ENCODE results near the gene ENOX2. TPM values are rescaled to one million over a fixed set of nuclear protein-coding genes. Genes with fewer than 3 reads are reported as not detected.

The ENOX2 gene
- total and polyA plus RNA-seq, 3 experiments from 2014 or later = 10.8 to 19.2 (median 14.7) TPM

DNA sequence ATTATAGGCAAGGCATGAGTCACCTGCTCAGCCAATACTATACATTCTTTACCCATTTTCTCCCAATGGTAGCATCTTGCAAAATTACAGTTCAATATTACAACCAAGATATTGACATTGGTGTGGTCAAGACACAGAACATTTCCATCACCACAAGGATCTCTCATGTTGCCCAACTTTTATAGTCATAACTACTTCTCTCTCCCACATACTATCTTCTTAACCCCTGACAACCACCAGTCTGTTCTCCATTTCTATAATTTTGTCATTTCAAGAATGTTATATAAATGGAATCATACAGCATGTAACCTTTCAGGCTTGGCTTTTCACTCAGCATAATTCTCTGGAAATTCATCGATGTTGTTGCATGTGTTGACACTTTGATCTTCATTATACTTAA, 144.9 kb downstream of the ENOX2 start:
- H3K27me3 Mint-ChIP-seq = peaks cover 0 to 5% of the 10 kb centered on the region in 2 donors

DNA sequence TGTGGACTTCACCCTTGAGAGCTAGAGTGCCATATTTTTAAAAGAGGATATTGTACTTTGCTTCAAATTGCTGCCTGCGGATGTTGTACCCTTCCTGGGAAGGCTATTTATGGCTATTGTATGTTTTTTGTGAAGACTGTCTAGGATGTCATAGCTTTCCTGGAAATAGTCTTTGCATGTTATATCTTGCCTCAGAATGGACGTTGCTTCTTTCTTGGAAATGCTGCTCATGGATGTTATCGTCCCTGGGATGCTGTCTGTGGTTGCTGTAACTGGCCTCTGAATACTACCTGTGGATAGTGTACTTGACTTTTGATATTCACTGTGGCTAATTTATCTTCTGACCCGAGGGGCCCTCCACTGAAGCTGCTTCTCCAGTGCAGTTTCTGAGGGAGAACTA, 146.8 kb downstream of the ENOX2 start:
- Histone ChIP-seq H3K9me3 (ENCODE audit: low read length) (no peaks in the 10 kb centered on the region), H3K4me1 (ENCODE audit: insufficient read depth, low read length) (no peaks in the 10 kb centered on the region), H3K4me3 (ENCODE audit: low read length) (no peak overlapping the region), H3K36me3 (ENCODE audit: insufficient read depth, low read length) (no peaks in the 10 kb centered on the region), H3K27me3 (ENCODE audit: insufficient read depth, low read length, poor library complexity, severe bottlenecking) (no peaks in the 10 kb centered on the region), H3K27ac (ENCODE audit: low read depth, low read length) (peak overlapping the region; percentile 43)
- no peak for DNase-seq
- ChIA-PET POLR2A (no interaction called here), CTCF (no interaction called here)
- Mint-ChIP-seq H3K4me3 (no peak overlapping the region), H3K4me1 (no peaks in the 10 kb centered on the region), H3K27ac (no peak overlapping the region), H3K9me3 (peaks cover 0 to 2% (median 0%) of the 10 kb centered on the region in 5 donors), H3K36me3 (peaks cover 0 to 2% (median 0%) of the 10 kb centered on the region in 3 donors), H3K27me3 (peaks cover 0 to 5% of the 10 kb centered on the region in 2 donors)

More for the DNA sequence above, 144.9 kb downstream of the ENOX2 start:
- no peak overlapping the region for H3K4me3 ChIP-seq (ENCODE audit: low read length)
- Mint-ChIP-seq H3K4me3 (no peak overlapping the region), H3K27ac (no peak overlapping the region), H3K9me3 (peaks cover 0 to 2% (median 0%) of the 10 kb centered on the region in 5 donors), H3K36me3 (peaks cover 0 to 2% (median 0%) of the 10 kb centered on the region in 3 donors), H3K4me1 (no peaks in the 10 kb centered on the region)
- no peaks in the 10 kb centered on the region for H3K27me3 ChIP-seq (ENCODE audit: insufficient read depth, low read length, poor library complexity, severe bottlenecking)
- H3K9me3 ChIP-seq (ENCODE audit: low read length) = no peaks in the 10 kb centered on the region
- no peaks in the 10 kb centered on the region for H3K4me1 ChIP-seq (ENCODE audit: insufficient read depth, low read length)
- H3K36me3 ChIP-seq (ENCODE audit: insufficient read depth, low read length) = no peaks in the 10 kb centered on the region
- CTCF ChIA-PET = no interaction called here
- H3K27ac ChIP-seq (ENCODE audit: low read depth, low read length) = no peak overlapping the region
- POLR2A ChIA-PET = no interaction called here
- no peak for DNase-seq

DNA sequence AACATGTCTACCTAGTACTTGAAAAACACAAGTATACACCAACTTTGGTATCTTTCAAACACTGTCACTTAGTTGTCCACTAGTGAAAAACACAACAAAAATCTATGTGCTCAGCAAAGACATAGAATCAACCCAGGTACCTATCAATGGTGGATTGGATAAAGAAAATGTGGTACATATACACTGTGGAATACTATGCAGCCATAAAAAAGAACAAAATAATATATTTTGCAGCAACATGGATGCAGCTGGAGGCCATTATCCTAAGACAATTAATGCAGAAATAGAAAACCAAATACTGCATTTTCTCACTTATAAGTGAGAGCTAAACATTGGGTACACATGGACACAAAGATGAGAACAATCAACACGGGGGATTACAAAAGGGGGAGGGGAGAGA, 148.7 kb downstream of the ENOX2 start:
- Mint-ChIP-seq H3K27ac (no peak overlapping the region), H3K27me3 (peaks cover 0 to 2% of the 10 kb centered on the region in 2 donors), H3K9me3 (peaks cover 0 to 2% (median 0%) of the 10 kb centered on the region in 5 donors), H3K36me3 (no peaks in the 10 kb centered on the region), H3K4me3 (no peak overlapping the region), H3K4me1 (no peaks in the 10 kb centered on the region)
- no peak overlapping the region for H3K4me3 ChIP-seq (ENCODE audit: low read length)
- H3K9me3 ChIP-seq (ENCODE audit: low read length) = no peaks in the 10 kb centered on the region
- no peaks in the 10 kb centered on the region for H3K27me3 ChIP-seq (ENCODE audit: insufficient read depth, low read length, poor library complexity, severe bottlenecking)
- CTCF ChIA-PET = no interaction called here
- no peaks in the 10 kb centered on the region for H3K36me3 ChIP-seq (ENCODE audit: insufficient read depth, low read length)
- DNase-seq = no peak
- H3K4me1 ChIP-seq (ENCODE audit: insufficient read depth, low read length) = no peaks in the 10 kb centered on the region
- POLR2A ChIA-PET = no interaction called here
- H3K27ac ChIP-seq (ENCODE audit: low read depth, low read length) = no peak overlapping the region

DNA sequence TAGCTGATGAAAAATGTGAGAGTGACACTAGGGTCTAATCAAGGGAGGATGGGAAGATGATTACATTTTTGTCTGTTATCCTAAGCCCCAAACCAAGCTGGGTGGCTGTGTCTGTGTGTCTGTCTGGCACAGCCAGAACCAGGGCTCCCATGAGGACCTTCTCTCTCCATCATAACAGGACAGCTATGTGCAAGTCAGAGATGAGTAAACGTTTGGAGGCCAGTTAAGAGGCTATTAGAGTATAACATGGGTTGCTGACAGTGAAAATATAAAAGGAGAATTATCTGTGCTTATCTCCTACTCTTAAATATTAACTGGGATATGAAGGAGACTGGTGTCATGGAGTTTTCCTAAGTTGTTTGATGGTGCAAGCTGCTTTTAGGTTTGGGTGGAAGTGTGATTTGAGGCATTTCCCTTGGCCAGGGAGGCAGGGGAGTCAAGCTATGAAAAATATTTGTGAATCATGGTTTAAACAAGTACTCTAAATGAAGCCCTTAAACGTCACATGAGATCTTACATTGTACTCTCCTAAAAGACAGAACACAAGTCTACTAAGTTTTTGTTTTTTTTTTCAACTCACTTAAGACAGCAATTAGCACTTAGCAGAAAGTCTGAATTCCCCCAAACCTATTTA, 156.2 kb downstream of the ENOX2 start:
- H3K9me3 Mint-ChIP-seq = no peaks in the 10 kb centered on the region
- Histone ChIP-seq H3K9me3 (ENCODE audit: low read length) (no peaks in the 10 kb centered on the region), H3K36me3 (ENCODE audit: insufficient read depth, low read length) (no peaks in the 10 kb centered on the region), H3K4me1 (ENCODE audit: insufficient read depth, low read length) (no peaks in the 10 kb centered on the region), H3K27ac (ENCODE audit: low read depth, low read length) (no peak overlapping the region), H3K27me3 (ENCODE audit: insufficient read depth, low read length, poor library complexity, severe bottlenecking) (no peaks in the 10 kb centered on the region), H3K4me3 (ENCODE audit: low read length) (no peak overlapping the region)
- peaks cover 0 to 1% (median 0%) of the 10 kb centered on the region in 3 donors for H3K36me3 Mint-ChIP-seq
- no peak for DNase-seq
- no peak overlapping the region for H3K4me3 Mint-ChIP-seq
- H3K27me3 Mint-ChIP-seq = no peaks in the 10 kb centered on the region
- H3K4me1 Mint-ChIP-seq = no peaks in the 10 kb centered on the region
- no peak overlapping the region for H3K27ac Mint-ChIP-seq
- CTCF ChIA-PET = no interaction called here
- POLR2A ChIA-PET = no interaction called here

GRCh38 chrX:130746077-130746476, 156.9 kb downstream of the ENOX2 start:
- Histone ChIP-seq H3K27ac (ENCODE audit: low read depth, low read length) (no peak overlapping the region), H3K4me3 (ENCODE audit: low read length) (no peak overlapping the region), H3K36me3 (ENCODE audit: insufficient read depth, low read length) (no peaks in the 10 kb centered on the region), H3K4me1 (ENCODE audit: insufficient read depth, low read length) (no peaks in the 10 kb centered on the region), H3K9me3 (ENCODE audit: low read length) (no peaks in the 10 kb centered on the region), H3K27me3 (ENCODE audit: insufficient read depth, low read length, poor library complexity, severe bottlenecking) (no peaks in the 10 kb centered on the region)
- H3K4me3 Mint-ChIP-seq = no peak overlapping the region
- no peak for DNase-seq
- H3K27me3 Mint-ChIP-seq = no peaks in the 10 kb centered on the region
- no peak overlapping the region for H3K27ac Mint-ChIP-seq
- peaks cover 0 to 1% (median 0%) of the 10 kb centered on the region in 3 donors for H3K36me3 Mint-ChIP-seq
- POLR2A ChIA-PET = no interaction called here
- no peaks in the 10 kb centered on the region for H3K4me1 Mint-ChIP-seq
- no peaks in the 10 kb centered on the region for H3K9me3 Mint-ChIP-seq
- CTCF ChIA-PET = no interaction called here

DNA sequence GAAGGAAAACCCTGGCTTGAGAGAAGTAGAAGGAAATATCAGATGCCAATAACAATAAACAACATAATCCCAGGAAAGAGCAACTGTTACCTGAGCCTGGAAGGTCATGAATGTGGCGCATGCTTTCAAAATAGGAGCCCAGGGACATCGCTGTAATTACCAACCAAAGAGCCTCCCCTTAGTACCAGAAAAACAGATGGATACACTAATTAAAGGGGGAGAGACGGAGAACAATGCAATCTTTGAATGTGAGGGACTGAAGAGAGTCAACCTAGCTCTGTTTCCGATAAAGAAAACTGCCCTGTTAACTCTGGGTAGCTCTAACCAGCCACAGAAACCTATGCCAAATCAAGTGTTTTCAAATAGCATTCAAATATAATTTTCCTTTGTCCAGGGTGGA, 161.4 kb downstream of the ENOX2 start:
- no peaks in the 10 kb centered on the region for H3K27me3 ChIP-seq (ENCODE audit: insufficient read depth, low read length, poor library complexity, severe bottlenecking)
- H3K9me3 ChIP-seq (ENCODE audit: low read length) = no peaks in the 10 kb centered on the region
- no peak for DNase-seq
- H3K4me1 ChIP-seq (ENCODE audit: insufficient read depth, low read length) = no peaks in the 10 kb centered on the region
- no peak overlapping the region for H3K27ac ChIP-seq (ENCODE audit: low read depth, low read length)
- no peak overlapping the region for H3K4me3 ChIP-seq (ENCODE audit: low read length)
- Mint-ChIP-seq H3K4me1 (no peaks in the 10 kb centered on the region), H3K27ac (no peak overlapping the region), H3K36me3 (peaks cover 0 to 3% (median 2%) of the 10 kb centered on the region in 3 donors), H3K9me3 (no peaks in the 10 kb centered on the region), H3K27me3 (peaks cover 0 to 2% of the 10 kb centered on the region in 2 donors), H3K4me3 (no peak overlapping the region)
- no peaks in the 10 kb centered on the region for H3K36me3 ChIP-seq (ENCODE audit: insufficient read depth, low read length)
- ChIA-PET POLR2A (no interaction called here), CTCF (interaction anchor here (0.7 kb wide), 1 partner anchor 14 kb away, joined by 3 read pairs; no protein-coding TSS in a partner anchor)

DNA sequence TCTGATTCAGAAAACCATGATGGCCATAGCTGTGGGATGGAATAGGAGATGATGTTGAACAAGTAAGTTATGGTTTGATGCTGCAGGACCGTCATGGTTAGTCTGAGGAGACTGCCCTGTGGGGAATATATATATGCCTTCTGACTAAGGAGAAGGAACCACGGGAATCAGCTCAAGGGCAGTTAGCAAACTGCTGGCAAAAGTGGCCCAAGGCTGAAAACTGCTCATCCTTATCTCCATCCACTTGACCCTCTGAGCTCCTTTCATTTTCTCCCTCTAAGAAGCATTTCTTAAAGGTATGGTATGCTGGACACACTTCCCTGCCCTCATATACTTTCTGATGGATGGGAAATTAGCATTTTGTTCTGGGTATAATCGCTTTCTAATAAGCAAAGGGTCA, 161.9 kb downstream of the ENOX2 start:
- Histone ChIP-seq H3K36me3 (ENCODE audit: insufficient read depth, low read length) (no peaks in the 10 kb centered on the region), H3K9me3 (ENCODE audit: low read length) (no peaks in the 10 kb centered on the region), H3K4me1 (ENCODE audit: insufficient read depth, low read length) (no peaks in the 10 kb centered on the region), H3K4me3 (ENCODE audit: low read length) (no peak overlapping the region), H3K27ac (ENCODE audit: low read depth, low read length) (no peak overlapping the region), H3K27me3 (ENCODE audit: insufficient read depth, low read length, poor library complexity, severe bottlenecking) (no peaks in the 10 kb centered on the region)
- no peaks in the 10 kb centered on the region for H3K4me1 Mint-ChIP-seq
- no peak overlapping the region for H3K4me3 Mint-ChIP-seq
- CTCF ChIA-PET = interaction anchor here (0.7 kb wide), 1 partner anchor 13 kb away, joined by 3 read pairs; no protein-coding TSS in a partner anchor
- DNase-seq = no peak
- peaks cover 0 to 3% (median 2%) of the 10 kb centered on the region in 3 donors for H3K36me3 Mint-ChIP-seq
- no peaks in the 10 kb centered on the region for H3K9me3 Mint-ChIP-seq
- H3K27me3 Mint-ChIP-seq = peaks cover 0 to 2% of the 10 kb centered on the region in 2 donors
- H3K27ac Mint-ChIP-seq = no peak overlapping the region
- POLR2A ChIA-PET = no interaction called here

DNA sequence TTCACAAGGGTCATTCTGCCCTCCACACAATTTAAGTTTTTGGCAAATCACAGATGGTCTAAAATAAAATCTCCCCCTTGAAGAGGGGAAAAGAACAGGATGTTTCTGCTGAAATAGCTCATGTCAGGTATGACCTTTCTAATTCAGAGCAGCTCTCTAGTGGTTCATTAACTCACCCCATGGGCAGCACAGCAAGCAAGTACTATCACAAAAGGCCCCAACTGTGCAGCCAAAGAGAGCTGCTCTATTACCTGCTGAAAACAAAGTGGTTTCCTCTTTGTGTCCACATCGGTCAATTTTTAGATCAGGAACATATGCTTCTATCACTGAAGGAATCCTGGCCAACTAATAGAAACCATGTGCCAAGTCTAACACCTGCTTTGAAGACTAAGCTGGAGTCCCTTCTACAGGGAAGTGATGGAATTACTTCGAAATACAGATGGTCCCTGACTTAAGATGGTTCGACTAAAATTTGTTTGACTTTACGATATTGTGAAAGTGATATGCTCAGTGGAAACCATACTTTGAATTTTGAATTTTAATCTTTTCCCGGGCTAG, 164.3 kb downstream of the ENOX2 start:
- POLR2A ChIA-PET = no interaction called here
- Histone ChIP-seq H3K36me3 (ENCODE audit: insufficient read depth, low read length) (no peaks in the 10 kb centered on the region), H3K27me3 (ENCODE audit: insufficient read depth, low read length, poor library complexity, severe bottlenecking) (no peaks in the 10 kb centered on the region), H3K27ac (ENCODE audit: low read depth, low read length) (no peak overlapping the region), H3K9me3 (ENCODE audit: low read length) (no peaks in the 10 kb centered on the region), H3K4me1 (ENCODE audit: insufficient read depth, low read length) (no peaks in the 10 kb centered on the region), H3K4me3 (ENCODE audit: low read length) (no peak overlapping the region)
- CTCF ChIA-PET = no interaction called here
- Mint-ChIP-seq H3K9me3 (no peaks in the 10 kb centered on the region), H3K27me3 (peaks cover 0 to 2% of the 10 kb centered on the region in 2 donors), H3K4me1 (no peaks in the 10 kb centered on the region), H3K36me3 (peaks cover 0 to 2% (median 1%) of the 10 kb centered on the region in 3 donors), H3K27ac (no peak overlapping the region), H3K4me3 (no peak overlapping the region)
- no peak for DNase-seq
